Hepatocyte (in vitro differentiated cells): ENCODE data around the gene INSRR. TPM values are rescaled to one million over a fixed set of nuclear protein-coding genes. Genes with fewer than 3 reads are reported as not detected.

Experiments
- DNase-seq: peaks from one replicate; pipeline ENCODE4 v3.0.0-alpha.2; 2016; ENCODE audit warnings: low spot score
- H2AFZ ChIP-seq: fragments of 200-600 bp; sonication (generic); 2 replicates; pipeline ENCODE4 v1.6.0; 2016; ENCODE audit warnings: antibody characterized with exemption, mild to moderate bottlenecking
- H3K27ac ChIP-seq: fragments of 200-600 bp; sonication (generic); 2 replicates; pipeline ENCODE4 v1.5.1; 2016; ENCODE audit warnings: mild to moderate bottlenecking
- H3K27me3 ChIP-seq: fragments of 200-600 bp; sonication (generic); 2 replicates; pipeline ENCODE4 v1.6.1; 2016
- H3K36me3 ChIP-seq: fragments of 200-600 bp; sonication (generic); replicated peaks from 2 replicates; pipeline ENCODE4 v1.5.1; 2016; ENCODE audit warnings: low read depth; ENCODE audit not compliant: insufficient read depth
- H3K4me1 ChIP-seq: fragments of 200-600 bp; sonication (generic); 2 replicates; pipeline ENCODE4 v1.5.1; 2016; ENCODE audit warnings: mild to moderate bottlenecking, moderate library complexity; ENCODE audit not compliant: insufficient read depth
- H3K4me2 ChIP-seq: fragments of 200-600 bp; sonication (generic); 2 replicates; pipeline ENCODE4 v1.6.0; 2016
- H3K4me3 ChIP-seq: fragments of 200-600 bp; sonication (generic); 2 replicates; pipeline ENCODE4 v1.5.1; 2016; ENCODE audit warnings: mild to moderate bottlenecking
- H3K79me2 ChIP-seq: fragments of 200-600 bp; sonication (generic); 2 replicates; pipeline ENCODE4 v1.6.0; 2017; ENCODE audit warnings: mild to moderate bottlenecking
- H3K9me2 ChIP-seq: fragments of 200-600 bp; sonication (generic); replicated peaks from 2 replicates; pipeline ENCODE4 v1.6.0; 2017; ENCODE audit warnings: mild to moderate bottlenecking; ENCODE audit not compliant: insufficient read depth
- H3K9me3 ChIP-seq: fragments of 200-600 bp; sonication (generic); 2 replicates; pipeline ENCODE4 v1.5.1; 2016; ENCODE audit warnings: low read depth, mild to moderate bottlenecking
- H4K20me1 ChIP-seq: fragments of 200-600 bp; sonication (generic); 2 replicates; pipeline ENCODE4 v1.6.0; 2016; ENCODE audit warnings: mild to moderate bottlenecking; ENCODE audit not compliant: insufficient read depth, poor library complexity, severe bottlenecking
- CTCF ChIP-seq: fragments of 200-600 bp; sonication (generic); IDR thresholded peaks from 2 replicates; pipeline ENCODE4 v1.5.1; 2016; ENCODE audit warnings: antibody characterized with exemption, mild to moderate bottlenecking; ENCODE audit not compliant: poor library complexity
- EZH2 ChIP-seq: fragments of 200-600 bp; sonication (generic); IDR thresholded peaks from 2 replicates; pipeline ENCODE4 v1.6.1; 2016; ENCODE audit warnings: antibody characterized with exemption, mild to moderate bottlenecking, borderline replicate concordance
- EZH2phosphoT487 ChIP-seq: fragments of 200-600 bp; sonication (generic); IDR thresholded peaks from one replicate; pipeline ENCODE4 v1.6.1; 2018; ENCODE audit warnings: antibody characterized with exemption, mild to moderate bottlenecking, low read depth, moderate library complexity; ENCODE audit not compliant: unreplicated experiment, severe bottlenecking
- WGBS: methylation state at CpG from one replicate; pipeline ENCODE4 v1.1.6; 2016; ENCODE audit warnings: low lambda C conversion rate; ENCODE audit errors: missing lambda C conversion rate; 5-methylcytosine and 5-hydroxymethylcytosine counted together
- polyA plus RNA-seq: library from polyadenylated mRNA; unstranded; fragments of >200 nt; fragmentation: Nextera tagmentation; extraction: Ambion mirVana; gene quantifications from 2 replicates; pipeline ENCODE4 v1.2.1, GENCODE V29; 2016
- total RNA-seq: library from RNA; depleted of rRNA; stranded (reverse); fragments of >200 nt; gene quantifications from 2 replicates; pipeline ENCODE4 v1.2.3, GENCODE V29; 2014

INSRR gene
- total and polyA plus RNA-seq, 2 experiments from 2014 or later: not detected

GRCh38 chr1:156797212-156797871 is 61.6 kb downstream of the INSRR start:
- WGBS: 20% methylated on average over 4 of the region's 4 CpGs
- Histone ChIP-seq H3K4me3 (no peak overlapping the region), H3K4me2 (no peak overlapping the region), H3K27me3 (no peaks in the 10 kb centered on the region), H2AFZ (no peak overlapping the region), H4K20me1 (peaks cover 3% of the 10 kb centered on the region), H3K27ac (no peak overlapping the region), H3K4me1 (peaks cover 8% of the 10 kb centered on the region), H3K9me3 (no peaks in the 10 kb centered on the region), H3K36me3 (peaks cover under 1% of the 10 kb centered on the region), H3K79me2 (no peaks in the 10 kb centered on the region), H3K9me2 (no peaks in the 10 kb centered on the region)
- peak; percentile 69 for DNase-seq
- TF ChIP-seq EZH2 (no peak), CTCF (peak; percentile 78)

- Histone ChIP-seq H3K4me3 (no peak overlapping the region), H4K20me1 (peaks cover 3% of the 10 kb centered on the region), H3K4me1 (peaks cover 2% of the 10 kb centered on the region), H3K27me3 (no peaks in the 10 kb centered on the region), H3K9me3 (no peaks in the 10 kb centered on the region), H3K9me2 (no peaks in the 10 kb centered on the region), H3K4me2 (no peak overlapping the region), H3K79me2 (peaks cover under 1% of the 10 kb centered on the region), H2AFZ (no peak overlapping the region), H3K36me3 (peaks cover 2% of the 10 kb centered on the region), H3K27ac (no peak overlapping the region)
- TF ChIP-seq CTCF (no peak), EZH2 (no peak), EZH2phosphoT487 (no peak)
- no peak for DNase-seq
- WGBS: 80% methylated on average over 8 of the region's 8 CpGs
These were observed 62.4 kb downstream of the INSRR start for GRCh38 chr1:156796340-156797097.

GRCh38 chr1:156795787-156796186 is 63.1 kb downstream of the INSRR start:
- Histone ChIP-seq H3K36me3 (peaks cover 2% of the 10 kb centered on the region), H3K9me2 (no peaks in the 10 kb centered on the region), H3K4me3 (no peak overlapping the region), H3K4me1 (no peaks in the 10 kb centered on the region), H3K27me3 (no peaks in the 10 kb centered on the region), H2AFZ (no peak overlapping the region), H3K4me2 (no peak overlapping the region), H3K79me2 (peaks cover 8% of the 10 kb centered on the region), H3K9me3 (no peaks in the 10 kb centered on the region), H3K27ac (no peak overlapping the region), H4K20me1 (peaks cover 9% of the 10 kb centered on the region)
- DNase-seq: no peak
- 87% methylated on average over 7 of the region's 7 CpGs for WGBS
- TF ChIP-seq EZH2phosphoT487: no peak
- no peak for TF ChIP-seq EZH2

- H2AFZ ChIP-seq: no peak overlapping the region
- H3K9me3 ChIP-seq: no peaks in the 10 kb centered on the region
- no peak for TF ChIP-seq EZH2phosphoT487
- TF ChIP-seq EZH2: no peak
- TF ChIP-seq CTCF: no peak
- H3K4me2 ChIP-seq: no peak overlapping the region
- no peaks in the 10 kb centered on the region for H3K4me1 ChIP-seq
- peaks cover 12% of the 10 kb centered on the region for H3K79me2 ChIP-seq
- WGBS: 100% methylated on average over 5 of the region's 5 CpGs
- H4K20me1 ChIP-seq: peaks cover 13% of the 10 kb centered on the region
- no peaks in the 10 kb centered on the region for H3K27me3 ChIP-seq
- no peak for DNase-seq
- no peak overlapping the region for H3K4me3 ChIP-seq
- H3K27ac ChIP-seq: no peak overlapping the region
- no peaks in the 10 kb centered on the region for H3K9me2 ChIP-seq
- peaks cover 2% of the 10 kb centered on the region for H3K36me3 ChIP-seq
These were observed 63.6 kb downstream of the INSRR start for GRCh38 chr1:156795374-156795733.
